ENCODE results near the gene AOPEP.

Gene AOPEP

GRCh38 chr9:94726495-94727191 is at the start of gene AOPEP:
AOPEP (plus strand) TSS chr9:94726699; CDS start chr9:94759784, 33,085 bp downstream.
- peak; percentile 88 to 92 for DNase-seq

DNA sequence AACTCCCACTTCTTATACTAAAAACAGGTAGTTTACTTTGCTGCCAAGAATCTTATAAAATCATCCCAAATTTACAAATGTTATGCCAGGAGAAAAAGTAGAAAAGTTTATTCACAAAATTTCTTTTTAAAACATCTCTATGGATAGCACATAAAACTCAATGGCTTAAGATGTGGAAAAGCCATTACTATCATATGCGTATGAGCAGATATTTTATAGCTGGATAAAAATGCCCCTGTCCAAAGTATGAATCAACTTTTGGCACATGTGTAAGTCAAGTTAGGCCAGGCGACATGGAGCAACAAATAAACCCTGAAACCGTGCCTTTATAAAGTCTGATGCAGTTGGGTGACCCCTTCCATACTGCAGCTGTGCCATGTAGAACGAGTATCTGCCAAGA is 48.6 kb upstream of the AOPEP start:
- no peak for DNase-seq

DNA sequence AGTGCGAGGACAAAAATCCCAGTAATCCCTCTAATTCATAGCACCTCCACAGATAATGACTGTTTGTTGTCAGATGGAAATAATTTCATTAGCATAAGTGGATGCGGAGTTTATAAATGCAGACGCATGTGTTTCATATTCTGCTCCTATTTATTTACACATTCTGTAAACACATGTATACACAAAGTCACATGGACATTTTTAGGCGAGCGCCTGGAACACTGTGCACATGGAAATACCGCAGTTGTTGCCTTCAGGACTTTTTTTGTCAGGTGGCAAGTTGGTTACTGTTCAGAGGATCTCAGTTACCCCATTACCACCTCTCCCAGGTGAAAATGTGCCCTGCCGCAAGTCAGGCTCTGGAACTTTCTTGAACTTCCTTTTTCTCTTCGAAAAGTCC is 46.9 kb upstream of the AOPEP start:
- no peak for DNase-seq

DNA sequence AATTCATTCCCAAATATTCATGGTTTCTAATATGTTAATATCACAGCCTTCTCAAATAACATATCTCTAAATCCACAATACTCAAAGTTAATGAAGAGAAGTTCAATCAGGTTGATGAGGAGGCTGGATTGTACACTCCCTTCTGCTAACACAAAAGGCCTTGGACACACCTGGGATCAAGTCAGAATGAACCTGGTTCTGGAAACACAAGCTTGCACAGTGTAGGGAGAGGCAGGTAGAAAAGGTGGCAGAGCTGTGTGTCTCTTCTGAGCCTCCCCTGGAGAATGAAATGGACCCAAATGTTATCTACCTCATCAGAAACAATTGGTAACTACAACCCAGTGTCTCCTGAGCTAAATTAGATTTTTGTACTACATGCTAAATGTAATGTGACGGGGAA is 46.5 kb upstream of the AOPEP start:
- no peak for DNase-seq

DNA sequence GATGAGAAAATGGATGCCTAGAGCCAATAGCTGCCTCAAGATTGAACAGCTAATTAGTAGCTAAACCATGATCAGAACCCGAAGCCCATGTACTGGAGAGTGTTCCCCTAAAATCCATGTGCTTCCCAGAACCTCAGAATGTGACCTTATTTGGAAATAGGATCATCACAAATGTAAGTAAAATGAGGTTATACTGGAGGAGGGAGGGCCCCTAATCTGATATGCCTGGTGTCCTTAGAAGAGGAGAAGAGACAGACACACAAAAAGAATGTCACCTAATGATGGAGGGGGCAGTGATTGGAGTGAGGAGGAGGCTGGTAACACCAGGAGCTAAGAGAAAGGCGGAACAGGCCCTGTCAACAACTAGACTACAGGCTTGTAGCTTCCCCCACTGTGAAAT is 45.9 kb upstream of the AOPEP start:
- no peak for DNase-seq

GRCh38 chr9:94681508-94681907 is 45.0 kb upstream of the AOPEP start:
- no peak for DNase-seq

DNA sequence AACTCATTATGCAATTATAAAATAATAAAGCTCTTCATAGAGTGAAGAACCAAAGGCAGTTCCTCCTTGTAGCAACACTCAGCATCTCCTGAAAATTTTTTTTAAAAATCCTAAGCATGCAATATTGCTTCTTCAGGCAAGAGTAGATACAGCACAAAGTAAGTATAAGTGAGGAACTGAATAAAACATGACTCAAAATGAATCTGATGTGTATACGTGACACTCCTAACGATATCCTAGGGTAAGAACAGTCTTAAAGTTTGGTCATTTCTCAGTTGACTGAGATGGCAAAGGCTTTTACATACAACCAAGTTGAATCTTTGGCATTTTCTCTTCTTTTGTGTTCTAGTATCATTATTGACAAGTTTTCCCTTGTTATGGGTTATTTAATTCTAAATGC is 41.1 kb upstream of the AOPEP start:
- no peak for DNase-seq

DNA sequence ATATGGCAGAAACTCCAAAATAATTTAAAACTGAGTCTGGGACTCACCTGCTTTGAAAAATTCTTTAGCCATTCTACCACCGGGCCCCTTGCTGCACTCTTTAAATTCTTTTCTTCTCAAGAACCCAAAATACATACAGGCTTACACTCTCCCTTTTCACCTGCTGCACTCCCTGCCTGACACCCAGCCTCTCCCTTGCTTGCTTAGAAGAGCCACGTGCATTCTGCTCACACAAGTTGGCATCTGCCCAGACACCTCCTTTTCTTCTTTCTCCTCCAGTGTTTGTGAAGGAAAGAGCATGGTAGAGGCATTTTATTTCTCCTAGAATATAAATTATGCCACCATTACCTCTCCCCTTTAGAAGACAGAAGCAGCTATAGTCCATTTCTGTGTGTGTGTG is 39.0 kb upstream of the AOPEP start:
- no peak for DNase-seq

GRCh38 chr9:94690344-94690743 is 36.2 kb upstream of the AOPEP start:
- DNase-seq = no peak

GRCh38 chr9:94692601-94693000 is 33.9 kb upstream of the AOPEP start:
- DNase-seq = no peak

DNA sequence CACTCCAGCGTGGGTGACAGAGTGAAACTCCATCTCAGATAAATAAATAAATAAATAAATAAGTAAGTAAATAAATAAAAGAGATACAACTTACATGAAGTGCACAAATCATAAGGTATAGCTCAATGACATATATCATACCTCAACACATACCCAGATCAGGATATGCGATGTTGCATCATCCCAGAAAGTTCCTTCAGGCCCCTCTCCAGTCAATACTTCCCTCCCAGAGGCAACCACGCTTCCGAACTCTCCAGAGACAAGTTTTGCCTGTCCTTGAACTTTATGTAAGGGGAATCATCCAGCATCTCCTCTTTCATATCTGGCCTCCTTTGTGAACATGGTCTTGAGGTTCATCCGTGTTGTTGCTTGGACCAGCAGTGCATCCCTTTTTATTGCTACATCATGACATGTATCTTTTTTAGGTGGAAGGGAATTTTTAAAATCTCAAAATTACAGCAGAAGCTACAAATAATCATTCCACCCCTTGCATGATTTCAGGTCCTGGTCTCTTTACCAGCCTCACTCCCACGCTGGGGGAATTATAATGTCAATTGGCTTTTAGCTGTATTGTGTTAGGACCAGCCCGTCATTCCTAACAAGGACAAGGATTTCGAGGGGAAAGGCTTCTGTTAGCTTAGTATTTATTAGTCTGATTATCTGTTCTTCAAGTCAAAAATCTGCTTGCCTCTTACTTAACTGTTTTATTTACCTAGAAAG is 32.9 kb upstream of the AOPEP start:
- DNase-seq = no peak

GRCh38 chr9:94696545-94696944 is 30.0 kb upstream of the AOPEP start:
- no peak for DNase-seq

- no peak for DNase-seq
Measured at GRCh38 chr9:94697972-94698581, 28.4 kb upstream of the AOPEP start.

DNA sequence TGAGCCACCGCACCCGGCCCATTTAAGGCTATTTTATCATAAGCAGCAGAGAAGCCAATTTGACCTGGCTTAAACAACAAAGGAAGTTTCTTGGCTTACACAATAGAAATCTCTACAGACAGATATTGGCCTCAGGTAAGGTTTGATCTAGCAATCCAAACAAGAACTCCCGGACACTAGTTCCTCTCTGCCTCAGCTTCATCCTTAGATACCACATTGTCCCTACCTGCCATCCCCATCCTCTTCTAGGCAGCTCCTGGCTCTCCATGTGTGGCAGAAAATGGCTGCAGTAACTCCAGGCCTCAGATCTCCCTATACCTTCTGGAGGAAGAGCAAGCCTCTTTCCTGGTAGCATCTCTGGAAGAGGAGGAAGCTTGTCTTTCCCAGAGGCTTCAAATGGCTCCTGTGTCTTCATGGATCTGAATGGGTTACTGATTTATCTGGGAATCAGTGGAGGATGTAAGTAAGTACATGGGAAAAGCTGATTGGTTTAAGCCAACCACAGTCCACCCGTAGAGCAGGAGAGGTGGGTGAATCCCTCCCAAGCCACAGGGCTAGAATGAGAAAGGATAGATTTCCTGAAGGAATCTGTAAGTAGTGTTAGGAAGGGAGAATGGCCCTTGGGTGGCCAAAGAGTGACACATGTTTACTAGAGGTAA is 26.7 kb upstream of the AOPEP start:
- DNase-seq = no peak

- DNase-seq = no peak
Measured at GRCh38 chr9:94700445-94700844, 26.1 kb upstream of the AOPEP start.

- DNase-seq = no peak
Measured at GRCh38 chr9:94703488-94704140, 22.9 kb upstream of the AOPEP start.

GRCh38 chr9:94705162-94705702 is 21.3 kb upstream of the AOPEP start:
- DNase-seq = no peak

- DNase-seq = no peak
Measured at GRCh38 chr9:94706922-94707321, 19.6 kb upstream of the AOPEP start.

DNA sequence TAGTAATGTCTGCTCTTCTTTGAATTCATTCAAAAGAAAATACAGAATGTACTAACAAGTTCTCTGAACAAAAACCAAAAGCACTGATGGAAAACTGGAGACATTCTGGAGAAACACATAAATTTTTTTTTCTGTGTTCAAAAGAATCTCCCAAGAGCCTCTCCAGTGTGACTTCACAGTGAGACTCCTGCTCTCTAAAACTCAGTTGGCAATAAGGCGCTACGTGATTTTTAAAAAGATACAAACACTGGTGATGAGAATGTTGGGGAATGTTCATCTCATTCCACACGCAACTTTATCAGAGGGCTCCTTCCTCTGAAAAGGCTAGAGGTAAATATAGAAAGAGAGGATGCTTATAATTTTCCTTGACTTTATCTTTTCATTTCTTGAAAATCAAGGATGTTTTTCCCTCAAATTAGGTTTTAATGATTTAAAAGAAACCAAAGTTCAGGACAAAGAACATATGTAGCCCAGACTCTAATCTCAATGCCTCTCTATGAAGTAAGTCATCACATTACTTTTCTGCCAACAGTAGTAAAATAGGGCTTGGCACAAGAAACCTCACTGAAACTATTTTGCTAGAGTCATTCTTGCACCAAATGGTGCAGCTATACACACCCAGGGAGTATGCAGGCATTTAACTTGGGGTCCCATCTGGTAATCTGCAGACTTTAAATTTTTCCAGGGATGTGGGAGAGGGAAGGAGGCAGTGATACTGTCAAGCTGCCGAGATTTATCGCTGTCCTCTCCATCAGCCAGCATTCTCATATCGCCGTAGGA is 12.9 kb upstream of the AOPEP start:
- DNase-seq = no peak

- DNase-seq = no peak
Measured at GRCh38 chr9:94714494-94714893, 12.0 kb upstream of the AOPEP start.

GRCh38 chr9:94717761-94718160 is 8.7 kb upstream of the AOPEP start:
- no peak for DNase-seq

DNA sequence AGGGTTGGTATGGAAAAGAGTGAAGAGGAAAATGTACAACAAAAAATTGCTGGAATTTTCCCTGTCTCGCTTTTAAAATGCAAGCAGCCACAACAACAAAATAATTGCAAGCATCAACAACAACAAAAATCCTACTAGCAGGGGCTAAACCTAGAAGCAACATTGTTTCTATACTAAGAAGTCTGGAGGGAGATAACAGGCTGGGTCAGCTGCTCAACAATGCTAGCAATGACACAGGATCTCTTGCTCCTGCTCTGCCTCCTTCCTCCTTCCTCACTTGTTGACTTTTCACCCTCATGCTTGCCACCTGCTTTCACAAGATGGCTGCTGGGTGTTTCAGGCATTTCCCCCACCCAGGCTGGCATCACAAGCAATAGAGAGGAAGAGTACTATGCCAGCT is 7.6 kb upstream of the AOPEP start:
- DNase-seq = no peak
